Bronchus fibroblast of lung (primary cell): ENCODE measurements around the gene TRIML1. TPM values are rescaled to one million over a fixed set of nuclear protein-coding genes. Genes with fewer than 3 reads are reported as not detected.

Experiments used
- total RNA-seq: library from RNA; depleted of rRNA; stranded (reverse); fragments of >200 nt; gene quantifications from 2 replicates; pipeline ENCODE4 v1.2.3, GENCODE V29; 2015

The TRIML1 gene
- not detected in 2 replicates for total RNA-seq

GRCh38 chr4:188139141-188139540 is at the start of gene TRIML1:
TSS of gene TRIML1 (plus strand) at chr4:188139441. CDS start at chr4:188139559, 118 bp downstream.

GRCh38 chr4:188109157-188109755 is 30.0 kb upstream of the TRIML1 start, which contains the start of gene TRIML2:
TSS of gene TRIML2 (minus strand) at chr4:188109603. CDS start at chr4:188105368, 4,235 bp downstream.

Other genes with a start within 250 kb of the TRIML1 start
- gene ZFP42, start 143.7 kb upstream of the TRIML1 start, total RNA-seq: 0.34 TPM in 1 of 2 replicates, not detected in the other
- gene TRIML2, start 29.8 kb upstream of the TRIML1 start, total RNA-seq: not detected in 2 replicates